ENCODE results near the gene TOE1. TPM values are rescaled to one million over a fixed set of nuclear protein-coding genes. Genes with fewer than 3 reads are reported as not detected.
"Not testable (repeated sequence)": the region's sequence is repeated elsewhere in the genome, so short reads cannot be mapped to it uniquely, and the experiment has no call there.

Gene TOE1
- total RNA-seq (2013) = 8.9 TPM
- polyA plus RNA-seq (1 to 10 TPM; 3.9 to 8.1 (median 5.8) TPM), polyA minus RNA-seq (10.9 and 13.8 TPM in 2 replicates), total RNA-seq (5.8 to 17.4 (median 9.7) reads per million in 11 experiments)

GRCh38 chr1:45339789-45340558, at the start of gene TOE1, which contains the start of gene MUTYH:
Gene TOE1 (plus strand): TSS chr1:45340170. CDS start chr1:45340253, 83 bp downstream.
Gene MUTYH (minus strand): TSS chr1:45340440. CDS start chr1:45334505, 5,935 bp downstream.
- peak; percentile 79 to 86 (median 79) for DNase-seq
- Mint-ChIP-seq H3K4me3 (peak within 1 kb of the TSS; percentile 99 to 100), H3K4me1 (peaks cover 39% of the 10 kb centered on the region), H3K27ac (peak within 1 kb of the TSS; percentile 94 to 99 (median 96)), H3K36me3 (peaks cover 36 to 40% of the 10 kb centered on the region in 2 donors), H3K27me3 (ENCODE audit: low read depth in 3 of 3) (peaks cover 0 to 5% (median 0%) of the 10 kb centered on the region in 3 donors), H3K9me3 (no peaks in the 10 kb centered on the region)
- Histone ChIP-seq H3K4me2 (replicated peaks; ENCODE audit: extremely low read depth, low read length, poor library complexity, severe bottlenecking) (peak within 1 kb of the TSS; percentile 81), H3K9me3 (replicated peaks in 1 of 2; ENCODE audit: control insufficient read depth in 1 of 2, insufficient read depth in 1 of 2, low read length in 2 of 2) (no peaks in the 10 kb centered on the region), H3K4me3 (replicated peaks in 1 of 3; ENCODE audit: low read depth in 2 of 3, low read length in 3 of 3) (peak within 1 kb of the TSS; percentile 64 to 94 (median 85)), H3K9ac (ENCODE audit: insufficient read depth, low read length, poor library complexity, severe bottlenecking) (peak within 1 kb of the TSS; percentile 91), H2AFZ (ENCODE audit: insufficient read depth, low read depth, low read length, poor library complexity, severe bottlenecking) (peak within 1 kb of the TSS; percentile 89), H4K20me1 (ENCODE audit: insufficient read depth, low read length) (peaks cover 15% of the 10 kb centered on the region), H3K27ac (ENCODE audit: low read depth in 1 of 2, low read length in 2 of 2) (peak within 1 kb of the TSS; percentile 94 to 99), H3K79me2 (ENCODE audit: insufficient read depth, low read length) (peaks cover 47% of the 10 kb centered on the region), H3K36me3 (replicated peaks in 1 of 2; ENCODE audit: control insufficient read depth in 1 of 2, insufficient read depth in 2 of 2, low read length in 2 of 2) (peaks cover 31 to 34% of the 10 kb centered on the region in 2 donors), H3K4me1 (ENCODE audit: control insufficient read depth in 1 of 2, insufficient read depth in 2 of 2, low read length in 2 of 2) (peaks cover 34 to 36% of the 10 kb centered on the region in 2 donors), H3K27me3 (ENCODE audit: control insufficient read depth in 2 of 2, insufficient read depth in 2 of 2, low read length in 2 of 2) (no peaks in the 10 kb centered on the region)
- under 1% methylated on average over 69 of the region's 70 CpGs for WGBS (ENCODE audit: insufficient coverage)
- intact Hi-C loops (cut with micrococcal nuclease) = loop anchor here in 1 of 2 donors (10.0 kb wide), 1 partner anchor 235 kb away; no protein-coding TSS in a partner anchor
- TF ChIP-seq, protein P1, sequence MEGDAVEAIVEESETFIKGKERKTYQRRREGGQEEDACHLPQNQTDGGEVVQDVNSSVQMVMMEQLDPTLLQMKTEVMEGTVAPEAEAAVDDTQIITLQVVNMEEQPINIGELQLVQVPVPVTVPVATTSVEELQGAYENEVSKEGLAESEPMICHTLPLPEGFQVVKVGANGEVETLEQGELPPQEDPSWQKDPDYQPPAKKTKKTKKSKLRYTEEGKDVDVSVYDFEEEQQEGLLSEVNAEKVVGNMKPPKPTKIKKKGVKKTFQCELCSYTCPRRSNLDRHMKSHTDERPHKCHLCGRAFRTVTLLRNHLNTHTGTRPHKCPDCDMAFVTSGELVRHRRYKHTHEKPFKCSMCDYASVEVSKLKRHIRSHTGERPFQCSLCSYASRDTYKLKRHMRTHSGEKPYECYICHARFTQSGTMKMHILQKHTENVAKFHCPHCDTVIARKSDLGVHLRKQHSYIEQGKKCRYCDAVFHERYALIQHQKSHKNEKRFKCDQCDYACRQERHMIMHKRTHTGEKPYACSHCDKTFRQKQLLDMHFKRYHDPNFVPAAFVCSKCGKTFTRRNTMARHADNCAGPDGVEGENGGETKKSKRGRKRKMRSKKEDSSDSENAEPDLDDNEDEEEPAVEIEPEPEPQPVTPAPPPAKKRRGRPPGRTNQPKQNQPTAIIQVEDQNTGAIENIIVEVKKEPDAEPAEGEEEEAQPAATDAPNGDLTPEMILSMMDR (IDR thresholded peaks at IDR 0.05) = no peak

GRCh38 chr1:45291002-45291401, 49.0 kb upstream of the TOE1 start:
- DNase-seq; intact Hi-C loops (cut with micrococcal nuclease); H3K4me1 Mint-ChIP-seq; H2AFZ ChIP-seq (ENCODE audit: insufficient read depth, low read depth, low read length, poor library complexity, severe bottlenecking); H3K9me3 ChIP-seq (replicated peaks in 1 of 2; ENCODE audit: control insufficient read depth in 1 of 2, insufficient read depth in 1 of 2, low read length in 2 of 2); H4K20me1 ChIP-seq (ENCODE audit: insufficient read depth, low read length); H3K36me3 Mint-ChIP-seq; H3K36me3 ChIP-seq (replicated peaks in 1 of 2; ENCODE audit: control insufficient read depth in 1 of 2, insufficient read depth in 2 of 2, low read length in 2 of 2); H3K27me3 Mint-ChIP-seq (ENCODE audit: low read depth in 3 of 3); H3K4me3 ChIP-seq (replicated peaks in 1 of 3; ENCODE audit: low read depth in 2 of 3, low read length in 3 of 3); H3K9ac ChIP-seq (ENCODE audit: insufficient read depth, low read length, poor library complexity, severe bottlenecking); H3K4me1 ChIP-seq (ENCODE audit: control insufficient read depth in 1 of 2, insufficient read depth in 2 of 2, low read length in 2 of 2); H3K27ac ChIP-seq (ENCODE audit: low read depth in 1 of 2, low read length in 2 of 2); H3K79me2 ChIP-seq (ENCODE audit: insufficient read depth, low read length); H3K27ac Mint-ChIP-seq; H3K27me3 ChIP-seq (ENCODE audit: control insufficient read depth in 2 of 2, insufficient read depth in 2 of 2, low read length in 2 of 2); H3K4me2 ChIP-seq (replicated peaks; ENCODE audit: extremely low read depth, low read length, poor library complexity, severe bottlenecking); H3K4me3 Mint-ChIP-seq: not testable (repeated sequence)
- 0% methylated on average over 1 of the region's 6 CpGs for WGBS (ENCODE audit: insufficient coverage)
- peaks cover 2 to 15% (median 5%) of the 10 kb centered on the region in 7 donors for H3K9me3 Mint-ChIP-seq
